GM18951 (cell line): Measurements from ENCODE around the gene ITIH3.

ENCODE experiments used
- POLR2A ChIP-seq: IDR thresholded peaks from 4 replicates; pipeline ENCODE4 v1.6.1; 2011; ENCODE audit warnings: mild to moderate bottlenecking; ENCODE audit not compliant: insufficient read length, insufficient read depth; ENCODE audit errors: extremely low read depth
- in situ Hi-C: fragments of 300-500 bp; cut with MboI; formaldehyde crosslinking; loops from one replicate; pipeline ENCODE4 v1.12.0; 2022; ENCODE audit warnings: low sequenced_read_pairs, mixed read lengths, inconsistent platforms; ENCODE audit not compliant: unreplicated experiment

ITIH3 gene

GRCh38 chr3:52833202-52833601, 38.6 kb downstream of the ITIH3 start:
- in situ Hi-C loops = no loop called here
- TF ChIP-seq POLR2A = no peak

- no peak for TF ChIP-seq POLR2A
- in situ Hi-C loops = no loop called here
Observed at GRCh38 chr3:52834871-52835501, 40.4 kb downstream of the ITIH3 start, which contains the start of gene MUSTN1. MUSTN1 (minus strand) TSS chr3:52835019; CDS start chr3:52834948, 71 bp downstream.

GRCh38 chr3:52835766-52836470, 41.3 kb downstream of the ITIH3 start:
- TF ChIP-seq POLR2A = no peak
- in situ Hi-C loops = no loop called here

GRCh38 chr3:52836471-52836845, 41.9 kb downstream of the ITIH3 start:
- in situ Hi-C loops = no loop called here
- TF ChIP-seq POLR2A = no peak

GRCh38 chr3:52836986-52837385, 42.4 kb downstream of the ITIH3 start:
- no peak for TF ChIP-seq POLR2A
- in situ Hi-C loops = no loop called here

- in situ Hi-C loops = no loop called here
- TF ChIP-seq POLR2A = no peak
Observed at GRCh38 chr3:52838561-52839267, 44.1 kb downstream of the ITIH3 start.

- TF ChIP-seq POLR2A = no peak
- in situ Hi-C loops = no loop called here
Observed at GRCh38 chr3:52839268-52839575, 44.6 kb downstream of the ITIH3 start.

GRCh38 chr3:52839892-52840545, 45.4 kb downstream of the ITIH3 start:
- TF ChIP-seq POLR2A = no peak
- in situ Hi-C loops = no loop called here

GRCh38 chr3:52841211-52841980, 46.8 kb downstream of the ITIH3 start:
- no peak for TF ChIP-seq POLR2A
- in situ Hi-C loops = no loop called here

GRCh38 chr3:52841981-52842340, 47.4 kb downstream of the ITIH3 start:
- in situ Hi-C loops = no loop called here
- no peak for TF ChIP-seq POLR2A

GRCh38 chr3:52842424-52842823, 47.8 kb downstream of the ITIH3 start:
- no peak for TF ChIP-seq POLR2A
- in situ Hi-C loops = no loop called here

GRCh38 chr3:52843108-52843865, 48.7 kb downstream of the ITIH3 start:
- in situ Hi-C loops = no loop called here
- no peak for TF ChIP-seq POLR2A
